HG02759 (cell line): Measurements from ENCODE around the gene TMEM184A.
"Not testable (repeated sequence)": the region's sequence is repeated elsewhere in the genome, so short reads cannot be mapped to it uniquely, and the experiment has no call there.

ENCODE experiments used
- ATAC-seq: cut with Tn5 transposase; IDR thresholded peaks from one replicate; pipeline ENCODE4 v1.9.1; 2021; ENCODE audit warnings: mild to moderate bottlenecking, moderate library complexity; ENCODE audit not compliant: unreplicated experiment

Gene TMEM184A

DNA sequence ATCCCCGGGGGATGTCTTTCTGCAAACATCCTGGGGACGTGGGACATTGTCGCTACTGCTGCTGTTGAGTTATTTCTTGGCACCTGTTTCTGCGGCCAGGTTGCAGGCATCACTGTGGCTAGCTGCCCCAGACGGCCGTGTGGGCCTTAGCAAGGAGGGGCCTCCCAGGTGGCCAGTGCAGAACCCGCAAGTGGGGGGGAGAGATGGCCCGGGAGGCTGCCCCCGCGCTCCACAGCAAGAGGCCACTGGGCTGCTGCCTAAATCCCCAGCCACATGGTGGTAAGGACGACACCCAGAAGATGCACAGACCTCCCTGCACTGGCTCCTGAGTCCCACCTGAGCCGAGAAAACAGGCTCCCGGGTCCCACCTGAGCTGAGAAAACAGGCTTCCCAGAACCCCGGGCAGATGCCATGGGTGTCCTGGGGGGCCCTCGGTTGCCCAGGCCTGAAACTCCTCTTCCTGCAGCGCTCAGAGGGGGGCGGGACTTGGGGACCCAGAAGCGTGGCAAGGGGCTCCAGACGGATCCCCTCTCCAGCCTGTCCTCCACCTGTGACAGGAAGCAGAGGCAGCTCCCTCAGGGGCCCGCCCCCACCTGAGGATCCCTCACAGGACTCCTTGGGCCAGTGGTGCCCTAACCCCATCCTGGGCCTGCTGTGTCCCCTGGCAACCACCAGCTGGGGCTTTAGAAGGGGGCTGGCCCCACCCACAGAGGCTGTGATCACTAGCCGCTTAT is 26.5 kb downstream of the TMEM184A start:
- ATAC-seq, result no peak

DNA sequence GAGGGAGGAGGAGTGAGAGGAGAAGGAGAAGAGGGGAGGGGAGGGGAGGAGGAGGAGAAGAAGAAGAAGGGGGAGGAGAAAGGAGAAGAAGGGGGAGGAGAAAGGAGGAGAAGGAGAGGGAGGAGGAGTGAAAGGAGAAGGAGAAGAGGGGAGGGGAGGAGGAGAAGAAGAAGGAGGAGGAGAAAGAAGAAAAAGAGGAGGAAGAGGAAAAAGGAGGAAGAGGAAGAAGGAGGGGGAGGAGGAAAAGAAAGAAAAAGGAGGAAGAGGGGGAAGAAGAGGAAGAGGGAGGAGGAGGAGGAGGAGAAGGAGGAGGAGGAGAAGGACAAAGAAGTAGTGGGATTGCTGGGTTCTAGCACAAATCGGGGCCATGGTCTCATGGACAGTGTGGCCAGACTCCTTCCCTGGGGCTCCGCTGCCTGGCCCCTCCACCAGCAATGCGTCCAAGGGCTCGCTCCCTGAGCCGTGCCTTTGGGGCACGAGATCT is 29.7 kb downstream of the TMEM184A start:
- ATAC-seq, result no peak

DNA sequence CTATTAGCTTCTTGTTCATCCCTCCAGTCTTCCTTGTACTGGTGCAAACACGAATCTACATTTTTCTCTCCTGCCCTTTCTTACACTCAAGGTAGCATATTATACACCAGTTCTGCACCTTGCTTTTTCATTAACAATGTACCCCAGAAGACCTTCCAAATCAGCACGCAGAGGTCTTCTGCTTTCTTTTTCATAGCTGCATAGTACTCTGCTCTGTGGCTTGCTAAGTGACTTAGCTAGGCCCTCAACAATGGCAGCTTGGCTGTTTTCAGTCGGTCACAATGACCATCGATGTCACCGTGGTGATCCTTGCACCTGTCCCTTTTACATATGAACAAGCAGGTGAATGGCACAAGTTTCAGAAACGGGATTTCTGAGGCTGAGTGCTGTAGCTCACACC is 30.6 kb downstream of the TMEM184A start:
- no peak for ATAC-seq

DNA sequence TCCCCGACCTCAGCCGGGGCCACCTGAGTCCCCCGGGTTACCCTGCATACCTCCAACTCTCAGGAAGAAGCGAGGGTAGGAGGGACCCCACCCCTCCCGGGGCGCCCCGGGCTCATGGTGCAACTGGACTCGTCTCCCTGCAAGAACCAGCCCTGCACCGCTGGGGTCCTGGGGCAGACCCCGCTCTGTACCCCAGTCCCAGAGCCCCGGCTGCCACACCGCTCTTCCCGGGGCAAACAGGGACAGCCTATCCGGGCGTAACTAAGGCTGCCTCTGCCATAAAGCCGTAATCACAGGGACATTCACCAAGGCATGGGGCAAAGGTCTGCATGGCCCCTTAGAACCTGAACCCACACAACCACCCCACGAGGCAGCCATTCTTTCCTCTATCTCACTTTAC is 32.2 kb downstream of the TMEM184A start:
- ATAC-seq, result no peak

DNA sequence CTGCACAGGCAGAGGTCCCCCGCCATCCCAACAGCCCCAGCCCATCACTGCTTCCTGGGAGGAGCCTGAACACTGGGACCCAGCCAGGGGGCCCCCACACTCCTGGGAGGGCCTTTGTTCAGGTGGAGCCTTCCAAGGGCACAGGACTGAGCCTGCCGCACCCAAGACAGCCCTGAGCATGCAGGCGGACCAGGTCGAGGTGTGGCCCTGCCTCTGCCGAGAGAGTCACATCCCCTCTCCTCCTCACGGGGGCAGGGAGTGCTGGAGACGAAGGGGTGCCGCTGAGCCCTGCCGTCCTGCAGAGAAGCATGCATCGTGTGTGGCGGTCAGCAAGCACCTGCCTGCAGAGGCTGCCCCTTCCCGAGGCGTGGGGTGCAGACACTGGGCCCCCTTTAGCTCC is 32.8 kb downstream of the TMEM184A start:
- ATAC-seq, result no peak

DNA sequence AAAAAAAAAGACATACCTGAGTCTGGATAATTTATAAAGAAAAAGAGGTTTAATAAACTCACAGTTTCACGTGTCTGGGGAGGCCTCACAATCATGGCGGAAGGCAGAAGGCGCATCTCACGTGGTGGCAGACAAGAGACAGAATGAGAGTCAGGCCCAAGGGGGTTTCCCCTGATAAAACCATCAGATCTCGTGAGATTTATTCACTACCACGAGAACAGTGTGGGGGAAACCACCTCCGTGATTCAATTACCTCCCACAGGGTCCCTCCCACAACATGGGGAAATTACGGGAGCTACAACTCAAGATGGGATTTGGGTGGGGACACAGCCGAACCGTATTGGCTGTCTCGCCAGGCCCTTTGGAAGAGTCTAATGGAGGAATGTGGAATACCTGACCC is 34.5 kb downstream of the TMEM184A start:
- no peak for ATAC-seq

DNA sequence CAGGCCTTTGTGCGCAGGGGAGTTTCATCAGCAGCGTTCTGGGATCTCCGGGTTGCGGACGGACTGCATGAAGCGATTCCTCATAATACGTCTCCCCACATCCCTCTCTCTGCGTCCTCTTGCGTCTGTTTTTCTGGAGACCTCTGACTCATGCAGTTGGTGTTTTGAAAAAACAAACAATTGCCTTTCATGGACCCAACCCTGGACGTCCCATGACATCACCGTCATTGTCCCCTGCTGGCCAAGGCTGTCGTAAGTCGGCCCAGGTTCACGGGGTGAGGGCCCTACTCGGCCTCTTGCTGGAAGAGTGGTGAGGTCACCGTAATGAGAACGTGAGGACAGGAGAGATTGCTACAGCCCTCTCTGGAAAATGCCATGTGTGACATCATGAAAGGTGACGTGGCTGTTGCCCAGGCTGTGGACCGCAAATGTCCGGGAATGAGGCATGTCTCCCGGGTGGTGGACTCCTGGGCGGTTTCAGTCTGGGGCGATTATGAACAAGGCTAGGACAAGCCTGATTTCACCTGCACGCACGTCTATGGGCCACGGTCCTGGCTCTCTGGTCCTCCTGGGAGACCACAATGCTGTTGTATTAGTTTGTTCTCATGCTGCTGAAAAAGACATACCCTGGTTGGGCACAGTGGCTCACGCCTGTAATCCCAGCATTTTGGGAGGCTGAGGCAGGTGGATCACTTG is 35.3 kb downstream of the TMEM184A start:
- ATAC-seq, result no peak

DNA sequence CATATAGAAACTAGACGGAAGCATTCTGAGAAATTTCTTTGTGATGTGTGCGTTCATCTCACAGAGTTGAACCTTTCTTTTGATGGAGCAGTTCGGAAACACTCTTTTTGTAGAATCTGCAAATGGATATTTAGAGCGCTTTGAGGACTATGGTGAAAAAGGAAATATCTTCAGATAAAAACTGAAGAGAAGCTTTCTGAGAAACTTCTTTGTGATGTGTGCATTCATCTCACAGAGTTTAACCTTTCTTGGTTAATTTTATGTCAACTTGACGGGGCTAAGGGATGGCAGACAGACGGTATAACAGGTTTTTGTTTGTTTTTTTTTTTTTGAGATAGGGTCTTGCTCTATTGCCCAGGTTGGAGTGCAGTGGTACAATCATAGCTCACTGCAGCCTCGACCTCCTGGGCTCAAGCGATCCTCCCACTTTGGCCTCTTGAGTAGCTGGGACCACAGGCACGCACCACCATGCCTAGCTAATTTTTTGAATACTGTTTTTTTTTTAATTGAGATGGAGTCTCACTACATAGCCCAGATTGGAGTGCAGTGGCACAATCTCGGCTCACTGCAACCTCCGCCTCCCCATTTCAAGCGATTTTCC is 36.6 kb downstream of the TMEM184A start:
- ATAC-seq, result not testable (repeated sequence)

DNA sequence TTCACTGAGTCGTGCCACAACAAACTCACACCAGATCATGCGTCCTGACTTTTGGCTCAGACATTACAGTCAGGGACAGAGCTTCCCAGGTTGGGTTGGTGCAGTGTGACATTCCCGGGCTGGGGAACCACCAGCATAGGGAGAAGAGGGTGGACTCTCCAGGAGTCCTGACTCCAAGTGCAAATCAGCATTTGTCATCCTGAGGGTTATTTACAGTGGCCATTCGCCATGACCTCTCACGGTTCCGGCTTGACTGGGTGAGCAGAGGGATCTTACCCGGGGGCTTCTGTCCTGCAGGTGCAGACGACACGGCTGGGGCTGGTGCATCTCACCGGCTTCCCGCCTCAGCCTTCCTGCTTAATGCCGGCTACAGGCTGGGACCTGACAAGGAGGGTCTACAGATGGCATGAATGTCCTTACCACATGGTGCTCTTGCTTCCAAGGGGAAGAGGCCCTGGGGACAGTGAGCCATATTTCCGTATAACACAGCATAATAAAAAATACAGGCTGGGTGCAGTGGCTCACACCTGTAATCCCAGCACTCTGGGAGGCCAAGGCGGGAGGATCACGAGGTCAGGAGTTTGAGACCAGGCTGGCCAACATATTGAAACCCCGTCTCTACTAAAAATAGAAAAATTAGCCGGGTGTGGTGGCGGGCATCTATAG is 39.3 kb downstream of the TMEM184A start:
- no peak for ATAC-seq

DNA sequence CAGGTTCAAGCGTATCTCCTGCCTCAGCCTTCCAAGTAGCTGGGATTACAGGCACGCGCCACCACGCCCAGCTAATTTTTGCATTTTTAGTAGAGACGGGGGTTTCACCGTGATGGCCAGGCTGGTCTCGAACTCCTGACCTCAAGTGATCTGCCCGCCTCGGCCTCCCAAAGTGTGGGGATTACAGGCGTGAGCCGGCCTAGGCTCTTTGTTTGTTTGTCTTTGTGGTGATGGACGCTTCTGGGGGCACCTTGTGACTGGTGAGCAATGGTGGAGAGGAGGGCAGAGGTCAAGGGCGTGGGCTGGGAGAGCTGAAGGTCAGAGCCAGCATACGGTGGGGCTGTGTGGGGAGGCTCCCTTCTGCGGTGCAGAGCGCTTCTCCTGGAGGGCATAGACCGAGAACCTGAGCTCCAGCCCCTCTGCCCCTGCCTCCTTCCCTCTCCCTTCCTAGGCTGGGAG is 40.5 kb downstream of the TMEM184A start:
- ATAC-seq, result not testable (repeated sequence)

DNA sequence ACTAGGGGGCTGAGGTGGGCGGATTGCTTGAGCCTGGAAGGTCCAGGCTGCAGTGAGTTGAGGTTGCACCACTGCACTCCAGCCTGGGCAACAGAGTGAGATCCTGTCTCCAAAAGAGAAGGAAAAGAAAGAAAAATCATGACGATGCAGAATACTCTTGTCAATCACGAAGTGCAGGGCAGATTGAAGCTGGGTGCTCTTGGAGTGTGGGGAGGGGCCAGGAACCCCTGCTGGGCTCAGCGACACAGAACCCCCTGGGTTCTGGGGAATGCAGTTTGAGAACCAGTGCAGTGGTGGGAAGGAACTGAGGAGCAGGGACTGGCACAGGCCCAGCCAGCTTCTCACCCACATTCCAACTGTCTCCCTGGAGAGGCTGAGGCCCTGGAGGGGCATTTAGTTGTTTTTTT is 41.0 kb downstream of the TMEM184A start:
- no peak for ATAC-seq

DNA sequence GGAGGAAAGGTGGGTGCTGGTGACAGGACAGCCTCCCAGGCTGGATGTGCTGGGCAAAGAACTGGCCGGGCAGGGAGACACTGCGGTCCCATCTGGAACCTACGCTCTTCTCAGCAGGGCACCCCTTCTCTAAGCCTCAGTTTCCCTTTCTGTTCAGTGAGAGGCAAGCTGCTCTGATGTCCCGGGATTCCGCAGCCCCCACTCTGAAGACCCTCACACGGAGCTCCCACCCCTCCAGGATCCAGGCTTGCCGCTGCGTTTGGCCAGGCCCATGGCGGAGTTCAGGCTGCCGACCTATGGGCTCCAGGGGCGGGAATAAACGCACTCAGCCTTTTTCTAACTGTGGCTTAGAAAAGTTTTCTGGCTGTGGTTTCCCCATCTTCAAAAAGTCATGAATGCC is 41.6 kb downstream of the TMEM184A start:
- ATAC-seq, result no peak

DNA sequence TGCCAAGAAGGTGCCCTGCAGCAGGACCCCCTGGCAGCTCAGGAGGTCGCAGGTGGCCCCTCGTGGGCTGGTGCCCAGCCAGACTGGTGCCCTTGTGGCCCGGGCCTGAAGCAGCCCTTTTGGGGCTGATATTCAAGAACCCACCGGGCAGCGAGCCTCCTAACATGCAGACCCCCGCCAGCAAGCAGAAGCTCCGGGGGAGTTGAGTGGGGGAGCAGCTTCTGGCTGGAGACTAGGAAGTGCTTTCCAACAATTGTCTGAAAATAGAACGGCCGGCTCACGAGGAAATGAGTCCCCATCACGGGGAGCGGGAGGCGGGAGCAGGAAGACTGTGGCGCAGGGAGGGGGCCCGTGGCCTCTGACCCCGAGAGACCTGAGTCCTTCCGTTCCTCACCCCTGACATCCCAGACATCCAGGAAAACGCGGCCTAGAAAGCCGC is 42.3 kb downstream of the TMEM184A start:
- ATAC-seq, result no peak

DNA sequence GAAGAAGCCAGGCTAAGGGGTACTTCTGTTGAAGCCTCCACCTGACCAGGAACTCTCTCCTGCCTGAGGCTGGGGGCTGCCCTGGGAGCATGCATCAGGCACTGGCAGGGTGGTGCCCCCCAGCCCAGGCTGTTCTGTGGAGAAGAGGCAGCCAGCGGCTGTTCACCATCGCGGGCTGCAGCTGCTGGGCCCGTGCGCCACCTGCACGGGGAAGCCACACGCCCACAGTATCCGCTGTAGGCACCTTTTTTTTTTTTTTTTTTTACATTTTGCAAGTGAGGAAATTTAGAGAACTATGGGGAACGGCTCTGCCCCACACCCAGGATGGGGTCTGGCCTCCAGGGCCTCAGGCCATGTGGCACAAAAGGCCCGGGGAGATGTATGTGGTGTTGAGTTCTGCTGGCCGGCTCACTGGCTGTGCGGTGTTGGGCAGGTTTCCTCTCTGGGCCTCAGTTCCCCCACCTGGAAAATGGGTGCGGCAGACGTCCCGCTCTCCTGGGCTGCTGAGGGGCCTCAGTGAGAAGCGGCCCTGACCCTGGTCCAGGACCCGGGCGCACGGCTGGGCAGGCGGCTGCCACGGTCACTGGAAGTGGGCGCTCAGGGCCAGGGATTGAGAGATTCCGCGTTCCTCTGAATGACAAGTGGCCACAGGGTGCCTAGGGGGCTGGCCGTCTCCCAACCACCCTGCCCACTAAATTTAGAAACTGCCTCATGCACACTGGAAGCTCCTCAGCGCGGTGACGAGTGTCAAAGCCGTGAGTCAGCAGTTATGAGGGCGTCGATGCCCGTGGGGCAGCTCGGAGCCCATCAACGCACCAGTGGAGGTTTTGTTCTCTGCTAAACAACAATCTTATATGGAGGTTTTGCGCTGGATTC is 43.0 kb downstream of the TMEM184A start:
- ATAC-seq, result no peak

DNA sequence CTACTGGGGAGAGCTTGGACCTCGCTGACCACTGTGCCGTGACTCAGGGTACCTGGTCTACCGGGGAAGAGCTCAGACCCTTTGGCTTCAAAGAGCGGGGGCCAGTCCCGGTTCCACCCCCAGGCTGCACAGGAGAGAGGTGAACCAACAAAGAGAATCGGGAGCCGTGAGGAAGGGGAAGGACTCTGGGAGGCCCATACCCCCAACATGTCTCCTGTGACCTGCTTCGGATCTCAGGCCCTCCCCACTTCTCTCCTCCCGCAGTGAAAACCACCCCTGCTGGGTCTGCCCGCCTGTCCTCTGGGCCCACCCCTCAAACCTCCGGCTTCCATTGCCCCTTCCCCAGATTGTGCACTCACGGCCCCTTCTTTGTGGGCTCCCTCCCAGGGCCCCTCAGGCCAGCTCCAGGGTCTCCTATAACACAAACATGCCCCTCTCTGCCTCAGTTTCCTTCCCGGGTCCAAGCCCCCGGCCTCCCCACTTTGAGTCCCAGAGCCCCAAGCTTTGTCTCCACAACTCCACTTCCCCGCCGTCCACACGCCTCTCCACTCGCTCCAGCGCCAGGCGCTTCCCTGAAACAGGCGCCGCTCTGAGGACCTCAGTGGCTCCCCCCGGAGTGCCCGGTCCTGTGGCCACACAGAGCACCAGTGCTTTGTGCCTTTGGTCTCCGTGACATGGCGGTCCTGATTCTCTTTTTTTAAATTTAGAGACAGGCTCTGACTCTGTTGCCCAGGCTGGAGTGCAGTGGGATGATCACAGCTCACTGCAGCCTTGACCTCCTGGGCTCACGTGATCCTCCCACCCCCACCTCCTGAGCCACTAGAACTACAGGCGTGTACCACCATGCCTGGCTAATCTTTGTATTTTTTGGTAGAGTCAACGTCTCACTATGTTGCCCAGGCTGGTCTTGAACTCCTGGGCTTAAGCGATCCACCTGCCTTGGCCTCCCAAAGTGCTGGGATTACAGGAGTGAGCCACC is 44.3 kb downstream of the TMEM184A start:
- no peak for ATAC-seq

DNA sequence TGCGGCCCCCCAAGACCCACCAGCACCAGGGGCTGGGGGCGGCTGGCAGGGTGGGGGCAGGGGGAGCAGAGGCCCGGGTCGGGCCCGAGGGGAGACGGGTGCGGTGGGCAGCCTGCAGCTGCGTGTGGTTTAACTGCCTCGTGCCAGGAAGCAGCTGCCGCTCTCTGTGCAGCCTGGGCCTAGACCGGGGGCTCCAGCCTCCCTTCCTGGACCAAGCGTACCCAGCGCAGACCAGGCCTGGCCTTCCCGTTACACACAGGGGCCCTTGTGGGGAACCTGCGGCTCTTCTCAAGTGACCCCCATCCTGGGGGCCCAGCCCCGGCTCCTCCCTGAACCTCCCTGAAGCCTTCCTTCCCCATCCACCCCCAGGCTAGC is 45.2 kb downstream of the TMEM184A start:
- ATAC-seq, result no peak

DNA sequence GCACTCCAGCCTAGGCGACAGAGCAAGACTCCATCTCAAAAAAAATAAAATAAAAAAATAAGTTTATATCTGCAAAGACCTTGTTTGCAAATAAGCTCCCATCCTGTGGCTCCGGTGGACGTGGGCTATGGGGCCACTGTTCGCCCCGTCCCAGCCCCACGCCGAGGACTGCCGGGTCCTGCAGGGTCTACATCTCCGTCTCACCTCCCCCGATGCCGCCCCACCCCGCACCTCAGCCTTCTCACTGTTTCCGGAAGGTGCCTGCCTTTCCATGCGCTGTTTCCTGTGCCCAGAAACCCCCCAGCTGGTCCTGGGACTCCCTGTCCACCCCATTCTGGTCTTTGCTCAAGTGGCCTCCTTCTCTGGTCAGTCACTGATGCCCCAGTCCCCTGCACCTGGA is 46.8 kb downstream of the TMEM184A start:
- ATAC-seq, result no peak

DNA sequence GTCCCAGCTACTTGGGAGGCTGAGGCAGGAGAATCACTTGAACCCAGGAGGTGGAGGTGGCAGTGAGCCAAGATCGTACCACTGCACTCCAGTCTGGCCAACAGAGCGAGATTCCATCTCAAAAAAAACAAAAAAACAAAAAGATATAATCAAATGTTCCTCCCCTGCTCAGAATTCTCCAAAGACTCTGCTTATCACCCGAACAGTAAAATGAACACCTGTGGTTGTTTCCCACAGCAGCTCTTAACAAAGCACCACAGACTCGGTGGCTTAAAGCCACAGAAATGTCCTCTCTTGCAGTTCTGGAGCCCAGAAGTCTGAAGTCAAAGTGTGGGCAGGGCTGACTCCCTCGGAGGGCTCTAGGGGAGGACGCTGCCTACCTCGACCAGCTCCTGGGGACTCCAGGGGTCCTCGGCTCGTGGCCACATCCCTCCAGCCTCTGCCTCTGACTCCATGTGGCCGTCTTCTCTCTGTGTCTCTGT is 47.7 kb downstream of the TMEM184A start:
- no peak for ATAC-seq
